ENCODE measurements around the gene SPOCK1. TPM values are rescaled to one million over a fixed set of nuclear protein-coding genes. Genes with fewer than 3 reads are reported as not detected.

SPOCK1 gene
- total RNA-seq, 2 experiments from 2014 or later, result 0.16 to 0.38 TPM

- H3K4me3 Mint-ChIP-seq, result no peak overlapping the region
- ATAC-seq (no peak), DNase-seq (no peak)
- no peaks in the 10 kb centered on the region for H3K4me1 Mint-ChIP-seq
- H3K27me3 Mint-ChIP-seq, result no peaks in the 10 kb centered on the region
- no peaks in the 10 kb centered on the region for H3K9me3 Mint-ChIP-seq (ENCODE audit: low read depth)
- CTCF ChIA-PET, result no interaction called here
- H3K27ac Mint-ChIP-seq, result no peak overlapping the region
- no peaks in the 10 kb centered on the region for H3K36me3 Mint-ChIP-seq
These were observed 128.7 kb downstream of the SPOCK1 start for GRCh38 chr5:137370096-137371071.

- Mint-ChIP-seq H3K27ac (no peak overlapping the region), H3K36me3 (no peaks in the 10 kb centered on the region), H3K27me3 (no peaks in the 10 kb centered on the region), H3K9me3 (ENCODE audit: low read depth) (no peaks in the 10 kb centered on the region), H3K4me3 (no peak overlapping the region), H3K4me1 (no peaks in the 10 kb centered on the region)
- ATAC-seq, result no peak
- CTCF ChIA-PET, result interaction anchor here (0.6 kb wide), 1 partner anchor 1081 kb away, joined by 3 read pairs; no protein-coding TSS in a partner anchor
- DNase-seq, result no peak
These were observed 130.5 kb downstream of the SPOCK1 start for GRCh38 chr5:137368651-137369050.

- no peak overlapping the region for H3K27ac Mint-ChIP-seq
- DNase-seq (no peak), ATAC-seq (no peak)
- no peak overlapping the region for H3K4me3 Mint-ChIP-seq
- H3K9me3 Mint-ChIP-seq (ENCODE audit: low read depth), result no peaks in the 10 kb centered on the region
- H3K36me3 Mint-ChIP-seq, result no peaks in the 10 kb centered on the region
- H3K4me1 Mint-ChIP-seq, result no peaks in the 10 kb centered on the region
- H3K27me3 Mint-ChIP-seq, result no peaks in the 10 kb centered on the region
- CTCF ChIA-PET, result interaction anchor here (0.6 kb wide), 1 partner anchor 1081 kb away, joined by 3 read pairs; no protein-coding TSS in a partner anchor
These were observed 131.2 kb downstream of the SPOCK1 start for GRCh38 chr5:137367951-137368350.

DNA sequence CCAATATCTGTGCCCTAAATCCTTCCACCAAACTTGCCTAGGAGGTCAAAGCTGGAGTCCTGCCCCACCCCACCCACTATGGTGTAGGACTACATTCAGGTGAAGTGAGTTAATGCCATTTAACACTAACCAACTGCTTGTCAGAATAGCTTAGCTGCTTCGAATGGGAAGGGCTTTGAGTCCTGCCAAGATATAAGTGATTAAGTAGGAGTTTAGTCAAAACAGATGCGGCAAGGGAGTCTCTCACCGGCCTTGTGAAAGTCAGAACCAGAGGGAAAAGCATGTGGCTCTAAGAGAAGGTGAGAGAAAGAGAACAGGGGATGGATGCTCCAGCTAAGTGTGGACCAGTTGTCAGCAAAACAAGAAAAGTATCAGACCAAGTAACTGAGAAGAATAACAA lies 132.6 kb downstream of the SPOCK1 start:
- no peaks in the 10 kb centered on the region for H3K36me3 Mint-ChIP-seq
- H3K27ac Mint-ChIP-seq, result no peak overlapping the region
- H3K27me3 Mint-ChIP-seq, result peaks cover 3% of the 10 kb centered on the region
- CTCF ChIA-PET, result interaction anchor here (1.5 kb wide), 1 partner anchor 21 kb away, joined by 4 read pairs; no protein-coding TSS in a partner anchor
- ATAC-seq (no peak), DNase-seq (no peak)
- H3K4me3 Mint-ChIP-seq, result no peak overlapping the region
- H3K4me1 Mint-ChIP-seq, result no peaks in the 10 kb centered on the region
- H3K9me3 Mint-ChIP-seq (ENCODE audit: low read depth), result no peaks in the 10 kb centered on the region

- no peaks in the 10 kb centered on the region for H3K36me3 Mint-ChIP-seq
- ATAC-seq (no peak), DNase-seq (no peak)
- H3K9me3 Mint-ChIP-seq (ENCODE audit: low read depth), result no peaks in the 10 kb centered on the region
- H3K4me1 Mint-ChIP-seq, result no peaks in the 10 kb centered on the region
- CTCF ChIA-PET, result no interaction called here
- H3K4me3 Mint-ChIP-seq, result no peak overlapping the region
- peaks cover 3% of the 10 kb centered on the region for H3K27me3 Mint-ChIP-seq
- H3K27ac Mint-ChIP-seq, result no peak overlapping the region
These were observed 133.8 kb downstream of the SPOCK1 start for GRCh38 chr5:137365126-137365865.

DNA sequence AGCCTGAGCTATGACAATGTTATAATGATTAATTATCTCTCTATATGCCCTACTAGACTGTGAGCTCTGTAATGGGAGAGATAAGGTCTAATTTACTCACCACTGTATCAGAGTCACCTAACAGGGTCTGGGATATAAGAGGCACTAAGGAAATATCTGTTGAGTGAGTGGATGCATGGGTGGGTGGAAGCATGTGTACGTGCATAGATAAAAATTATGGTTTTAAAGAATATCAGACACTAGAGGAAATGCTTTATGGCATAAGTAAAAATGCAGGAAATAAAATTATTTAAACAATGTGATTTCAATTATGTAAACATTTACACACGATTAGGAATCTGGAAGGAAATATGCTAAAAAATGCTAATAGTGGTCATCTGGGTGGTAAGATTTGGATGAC lies 137.8 kb downstream of the SPOCK1 start:
- Mint-ChIP-seq H3K4me3 (no peak overlapping the region), H3K36me3 (no peaks in the 10 kb centered on the region), H3K27ac (no peak overlapping the region), H3K9me3 (ENCODE audit: low read depth) (no peaks in the 10 kb centered on the region), H3K4me1 (no peaks in the 10 kb centered on the region), H3K27me3 (peaks cover 3% of the 10 kb centered on the region)
- ATAC-seq (no peak), DNase-seq (no peak)
- CTCF ChIA-PET, result no interaction called here

- Mint-ChIP-seq H3K4me1 (no peaks in the 10 kb centered on the region), H3K36me3 (no peaks in the 10 kb centered on the region), H3K4me3 (no peak overlapping the region), H3K27ac (no peak overlapping the region), H3K27me3 (peaks cover 3% of the 10 kb centered on the region), H3K9me3 (ENCODE audit: low read depth) (no peaks in the 10 kb centered on the region)
- CTCF ChIA-PET, result no interaction called here
- ATAC-seq, result no peak
- DNase-seq, result no peak
These were observed 138.5 kb downstream of the SPOCK1 start for GRCh38 chr5:137360607-137361006.

DNA sequence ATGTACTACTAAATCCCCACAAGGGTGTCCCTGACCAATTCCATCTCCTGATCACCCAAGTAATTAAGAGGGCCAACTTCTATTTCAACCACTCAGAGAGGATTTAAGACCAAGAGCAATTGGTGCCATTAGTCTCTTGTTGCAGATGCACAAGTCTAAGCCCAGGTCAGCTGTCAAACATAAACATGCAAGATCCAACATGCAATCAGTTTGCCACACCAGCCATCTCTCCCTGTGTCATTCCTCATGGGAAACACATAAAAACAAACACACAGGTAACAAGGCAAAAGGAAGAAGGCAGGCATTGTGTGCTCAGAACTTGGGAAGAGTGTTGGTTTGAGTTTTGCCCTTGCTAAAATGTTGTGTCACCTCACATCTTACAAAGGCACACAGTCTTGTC lies 139.2 kb downstream of the SPOCK1 start:
- peaks cover 3% of the 10 kb centered on the region for H3K27me3 Mint-ChIP-seq
- no peaks in the 10 kb centered on the region for H3K9me3 Mint-ChIP-seq (ENCODE audit: low read depth)
- H3K36me3 Mint-ChIP-seq, result no peaks in the 10 kb centered on the region
- ATAC-seq (no peak), DNase-seq (no peak)
- H3K4me3 Mint-ChIP-seq, result no peak overlapping the region
- H3K4me1 Mint-ChIP-seq, result no peaks in the 10 kb centered on the region
- CTCF ChIA-PET, result no interaction called here
- no peak overlapping the region for H3K27ac Mint-ChIP-seq

GRCh38 chr5:137357436-137357835 lies 141.7 kb downstream of the SPOCK1 start:
- ATAC-seq, result no peak
- no peak for DNase-seq
- Mint-ChIP-seq H3K9me3 (ENCODE audit: low read depth) (no peaks in the 10 kb centered on the region), H3K4me1 (no peaks in the 10 kb centered on the region), H3K36me3 (no peaks in the 10 kb centered on the region), H3K27ac (no peak overlapping the region), H3K4me3 (no peak overlapping the region), H3K27me3 (peaks cover 3% of the 10 kb centered on the region)
- CTCF ChIA-PET, result no interaction called here

DNA sequence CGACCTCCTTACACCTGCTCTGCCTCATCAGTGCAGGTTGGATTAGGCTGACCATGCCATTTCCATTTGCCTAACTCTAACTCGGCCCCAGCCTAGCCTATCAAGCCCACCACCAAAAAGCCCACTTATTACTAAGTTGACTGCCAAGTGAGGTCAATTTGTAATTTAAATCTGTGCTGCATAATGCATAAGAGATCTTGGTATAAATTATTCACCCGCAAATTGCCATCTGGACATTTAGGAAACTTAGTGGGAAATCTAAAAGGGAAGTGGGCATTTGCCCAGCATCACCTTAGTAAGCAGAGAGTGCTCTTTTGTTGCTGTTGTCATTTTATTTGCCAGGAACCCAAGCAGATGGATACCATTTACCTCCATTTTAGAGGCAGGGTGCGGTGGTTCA lies 143.0 kb downstream of the SPOCK1 start:
- H3K4me1 Mint-ChIP-seq, result no peaks in the 10 kb centered on the region
- peaks cover 3% of the 10 kb centered on the region for H3K27me3 Mint-ChIP-seq
- no peaks in the 10 kb centered on the region for H3K9me3 Mint-ChIP-seq (ENCODE audit: low read depth)
- CTCF ChIA-PET, result no interaction called here
- no peak overlapping the region for H3K27ac Mint-ChIP-seq
- no peak for ATAC-seq
- H3K4me3 Mint-ChIP-seq, result no peak overlapping the region
- DNase-seq, result no peak
- no peaks in the 10 kb centered on the region for H3K36me3 Mint-ChIP-seq

DNA sequence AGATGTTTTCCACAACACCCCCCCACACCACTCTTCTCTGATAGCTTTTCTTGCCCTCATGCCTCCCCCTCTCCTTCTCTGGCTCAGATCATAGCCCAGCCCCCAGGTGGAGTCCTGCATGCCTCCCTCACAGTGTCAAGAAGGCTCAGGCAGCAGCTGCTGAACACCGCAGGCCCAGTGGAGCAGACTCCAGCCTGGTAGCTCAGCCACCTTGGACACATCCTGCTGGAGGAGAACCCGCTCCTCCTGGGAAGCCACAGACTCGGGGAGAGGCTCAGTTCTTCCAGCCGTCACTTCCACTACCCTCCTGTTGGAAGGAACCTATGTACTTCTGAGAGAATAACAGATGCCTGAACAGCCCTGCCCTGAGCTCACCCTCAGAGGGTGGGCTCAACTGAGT lies 143.4 kb downstream of the SPOCK1 start:
- no peak overlapping the region for H3K27ac Mint-ChIP-seq
- H3K4me1 Mint-ChIP-seq, result no peaks in the 10 kb centered on the region
- H3K36me3 Mint-ChIP-seq, result no peaks in the 10 kb centered on the region
- H3K9me3 Mint-ChIP-seq (ENCODE audit: low read depth), result no peaks in the 10 kb centered on the region
- ATAC-seq (no peak), DNase-seq (no peak)
- peaks cover 3% of the 10 kb centered on the region for H3K27me3 Mint-ChIP-seq
- H3K4me3 Mint-ChIP-seq, result no peak overlapping the region
- CTCF ChIA-PET, result no interaction called here

GRCh38 chr5:137352095-137352494 lies 147.0 kb downstream of the SPOCK1 start:
- H3K36me3 Mint-ChIP-seq, result no peaks in the 10 kb centered on the region
- no peak overlapping the region for H3K4me3 Mint-ChIP-seq
- DNase-seq (no peak), ATAC-seq (no peak)
- H3K9me3 Mint-ChIP-seq (ENCODE audit: low read depth), result no peaks in the 10 kb centered on the region
- H3K4me1 Mint-ChIP-seq, result no peaks in the 10 kb centered on the region
- CTCF ChIA-PET, result no interaction called here
- no peak overlapping the region for H3K27ac Mint-ChIP-seq
- H3K27me3 Mint-ChIP-seq, result peaks cover 3% of the 10 kb centered on the region

GRCh38 chr5:137350791-137351190 lies 148.3 kb downstream of the SPOCK1 start:
- Mint-ChIP-seq H3K4me3 (no peak overlapping the region), H3K27ac (no peak overlapping the region), H3K9me3 (ENCODE audit: low read depth) (no peaks in the 10 kb centered on the region), H3K36me3 (no peaks in the 10 kb centered on the region), H3K27me3 (peaks cover 3% of the 10 kb centered on the region), H3K4me1 (no peaks in the 10 kb centered on the region)
- ATAC-seq (no peak), DNase-seq (no peak)
- CTCF ChIA-PET, result no interaction called here

DNA sequence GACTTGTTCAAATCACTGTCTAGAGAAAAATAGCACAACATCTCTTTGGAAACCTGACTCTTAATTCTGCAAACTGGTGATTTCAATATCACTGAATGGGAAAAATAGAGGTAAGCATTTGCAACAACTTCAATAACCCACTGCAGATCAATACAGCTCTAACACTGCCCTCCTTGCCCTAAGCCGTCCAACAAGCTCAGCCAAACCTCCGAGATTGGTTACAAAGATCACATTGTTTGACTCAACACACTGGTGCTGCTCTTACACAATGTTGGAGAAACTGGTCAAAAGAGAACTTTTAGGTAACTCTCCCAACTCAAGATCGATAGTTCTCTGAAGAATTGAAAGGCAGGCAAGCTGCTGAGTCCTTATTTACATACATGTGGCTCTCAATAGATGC lies 150.4 kb downstream of the SPOCK1 start:
- H3K4me3 Mint-ChIP-seq, result no peak overlapping the region
- H3K36me3 Mint-ChIP-seq, result no peaks in the 10 kb centered on the region
- DNase-seq (no peak), ATAC-seq (no peak)
- no peaks in the 10 kb centered on the region for H3K4me1 Mint-ChIP-seq
- no peak overlapping the region for H3K27ac Mint-ChIP-seq
- H3K9me3 Mint-ChIP-seq (ENCODE audit: low read depth), result no peaks in the 10 kb centered on the region
- H3K27me3 Mint-ChIP-seq, result no peaks in the 10 kb centered on the region
- CTCF ChIA-PET, result no interaction called here

Data from activated CD8-positive, alpha-beta memory T cell treated with anti-CD3 and anti-CD28 coated beads, Interleukin-2, amount 10 ng/mL, durations not matched to agents 7 days and 5 days (primary cell).